Panc1 (cell line): ENCODE data around the gene MEIS1. TPM values are rescaled to one million over a fixed set of nuclear protein-coding genes. Genes with fewer than 3 reads are reported as not detected.

Source experiments
- ATAC-seq: fragments of 200-7000 bp; cut with Tn5 transposase; 2 replicates; pipeline ENCODE4 v1.9.1; 2020; ENCODE audit warnings: mild to moderate bottlenecking, moderate library complexity
- BruUV-seq: library from RNA; stranded (reverse); fragments of 400-500 nt; replicated peaks from 2 replicates; lab custom pipeline; 2021; lab: Mats Ljungman, UMichigan
- CTCF ChIA-PET: fragments of 300-600 bp; sonication (Branson Sonifier 250); formaldehyde crosslinking; loops from one replicate; lab custom pipeline; 2022; ENCODE audit warnings: antibody characterized with exemption; lab: Charles Lee
- POLR2A ChIA-PET: fragments of 300-600 bp; sonication (Branson Sonifier 250); formaldehyde crosslinking; loops from one replicate; lab custom pipeline; 2022; ENCODE audit warnings: antibody characterized with exemption; lab: Charles Lee
- DNase-seq: peaks from one replicate; pipeline ENCODE4 v3.0.0-alpha.2; 2010; ENCODE audit warnings: low read depth, low spot score
- H3K27ac ChIP-seq: 2 replicates; pipeline ENCODE4 v1.5.1; 2011; ENCODE audit warnings: mild to moderate bottlenecking, low read length, inconsistent platforms
- H3K27me3 ChIP-seq: fragments of 200-500 bp; sonication (Bioruptor generic); 2 replicates; pipeline ENCODE4 v1.6.0; 2014; ENCODE audit warnings: low read length, inconsistent platforms; ENCODE audit not compliant: control insufficient read depth, insufficient read depth
- H3K36me3 ChIP-seq: fragments of 200-500 bp; sonication (Bioruptor generic); 2 replicates; pipeline ENCODE4 v1.5.1; 2014; ENCODE audit warnings: inconsistent platforms, mild to moderate bottlenecking, low read length, moderate library complexity; ENCODE audit not compliant: control insufficient read depth, insufficient read depth
- H3K4me1 ChIP-seq: 2 replicates; pipeline ENCODE4 v1.5.1; 2011; ENCODE audit warnings: inconsistent platforms, mild to moderate bottlenecking, low read length, moderate library complexity; ENCODE audit not compliant: control insufficient read depth, insufficient read depth
- H3K4me3 ChIP-seq, 2 experiments: 2 replicates each; pipeline ENCODE4 v1.5.1; 2011 to 2012; ENCODE audit warnings: low read depth in 2 of 2, low read length in 2 of 2, mild to moderate bottlenecking in 2 of 2, inconsistent platforms in 1 of 2, moderate library complexity in 1 of 2
- H3K9me3 ChIP-seq: fragments of 200-500 bp; sonication (Bioruptor generic); 2 replicates; pipeline ENCODE4 v1.5.1; 2014; ENCODE audit warnings: low read depth, mild to moderate bottlenecking, inconsistent platforms, low read length, moderate library complexity; ENCODE audit not compliant: control insufficient read depth, insufficient read depth
- CTCF ChIP-seq: fragments of 450-650 bp; IDR thresholded peaks from 2 replicates; pipeline ENCODE4 v1.5.1; 2017; ENCODE audit warnings: mild to moderate bottlenecking
- POLR2AphosphoS5 ChIP-seq: IDR thresholded peaks from 2 replicates; pipeline ENCODE4 v1.6.1; 2012; ENCODE audit warnings: mild to moderate bottlenecking, low read depth, low read length, moderate library complexity
- REST ChIP-seq, 2 experiments: IDR thresholded peaks; 2 replicates each; pipeline ENCODE4 v1.6.1; 2011 to 2012; ENCODE audit warnings: low read depth in 2 of 2, control low read depth in 1 of 2, low read length in 1 of 2, mild to moderate bottlenecking in 1 of 2, moderate library complexity in 1 of 2; ENCODE audit not compliant: insufficient read depth in 1 of 2
- SIN3A ChIP-seq: IDR thresholded peaks from 2 replicates; pipeline ENCODE4 v1.6.1; 2012; ENCODE audit warnings: low read depth, mild to moderate bottlenecking, low read length, moderate library complexity, borderline replicate concordance; ENCODE audit not compliant: insufficient read depth
- TCF7L2 ChIP-seq: IDR thresholded peaks from 2 replicates; pipeline ENCODE4 v1.6.1; 2011; ENCODE audit warnings: mild to moderate bottlenecking, low read depth, low read length, inconsistent platforms
- in situ Hi-C: cut with HindIII; loops from 2 replicates; pipeline ENCODE4 v1.10.0; 2016; ENCODE audit warnings: low sequenced_read_pairs, low pct_unique_long_range_greater_than_20kb
- intact Hi-C: fragments of 100-400 bp; cut with micrococcal nuclease; formaldehyde crosslinking; loops from one replicate; pipeline ENCODE4 v1.10.0; 2022; ENCODE audit not compliant: unreplicated experiment
- total RNA-seq: library from RNA; stranded (reverse); gene quantifications from one replicate; pipeline ENCODE4 v1.2.1, GENCODE V29; 2021; ENCODE audit not compliant: unreplicated experiment

MEIS1 gene
- total RNA-seq, 1 experiment from 2014 or later: 2.0 TPM

GRCh38 chr2:66536997-66537396, 102.1 kb downstream of the MEIS1 start:
- H3K4me1 ChIP-seq: no peaks in the 10 kb centered on the region
- ChIA-PET POLR2A (no interaction called here), CTCF (no interaction called here)
- H3K36me3 ChIP-seq: no peaks in the 10 kb centered on the region
- H3K27ac ChIP-seq: no peak overlapping the region
- H3K4me3 ChIP-seq: no peak overlapping the region
- in situ Hi-C loops (no loop called here), intact Hi-C loops (no loop called here)
- BruUV-seq: no TSS peak
- TF ChIP-seq TCF7L2 (no peak), REST (IDR thresholded peaks at IDR 0.05; ENCODE audit: insufficient read depth in 1 of 2, low read depth in 2 of 2, low read length in 1 of 2) (no peak), CTCF (no peak), SIN3A (no peak), POLR2AphosphoS5 (no peak)
- H3K9me3 ChIP-seq: no peaks in the 10 kb centered on the region
- ATAC-seq (no peak), DNase-seq (no peak)
- peaks cover 3% of the 10 kb centered on the region; the same call in 1 of the 2 replicates for H3K27me3 ChIP-seq

- peaks cover 3% of the 10 kb centered on the region; the same call in 1 of the 2 replicates for H3K27me3 ChIP-seq
- no peak overlapping the region for H3K27ac ChIP-seq
- TF ChIP-seq CTCF: no peak
- no peak for TF ChIP-seq POLR2AphosphoS5
- TF ChIP-seq SIN3A: no peak
- TF ChIP-seq TCF7L2: no peak
- no peak for TF ChIP-seq REST (IDR thresholded peaks at IDR 0.05; ENCODE audit: insufficient read depth in 1 of 2, low read depth in 2 of 2, low read length in 1 of 2)
- no peak overlapping the region for H3K4me3 ChIP-seq
- intact Hi-C loops: no loop called here
- H3K36me3 ChIP-seq: no peaks in the 10 kb centered on the region
- H3K4me1 ChIP-seq: no peaks in the 10 kb centered on the region
- POLR2A ChIA-PET: no interaction called here
- BruUV-seq: no TSS peak
- no peaks in the 10 kb centered on the region for H3K9me3 ChIP-seq
- DNase-seq (no peak), ATAC-seq (no peak)
- in situ Hi-C loops: no loop called here
- CTCF ChIA-PET: interaction anchor here (0.6 kb wide), 1 partner anchor 37 kb away, joined by 4 read pairs; no protein-coding TSS in a partner anchor
Observed at GRCh38 chr2:66538291-66538690, 103.4 kb downstream of the MEIS1 start.
